NCI-H187 (cell line): Measurements from ENCODE around the gene PIM3.
"Not testable (repeated sequence)": the region's sequence is repeated elsewhere in the genome, so short reads cannot be mapped to it uniquely, and the experiment has no call there.

Experiments used
- DNase-seq, 2 experiments: peaks; one replicate each; lab custom pipeline; 2025; lab: John Stamatoyannopoulos, UW

Gene PIM3

DNA sequence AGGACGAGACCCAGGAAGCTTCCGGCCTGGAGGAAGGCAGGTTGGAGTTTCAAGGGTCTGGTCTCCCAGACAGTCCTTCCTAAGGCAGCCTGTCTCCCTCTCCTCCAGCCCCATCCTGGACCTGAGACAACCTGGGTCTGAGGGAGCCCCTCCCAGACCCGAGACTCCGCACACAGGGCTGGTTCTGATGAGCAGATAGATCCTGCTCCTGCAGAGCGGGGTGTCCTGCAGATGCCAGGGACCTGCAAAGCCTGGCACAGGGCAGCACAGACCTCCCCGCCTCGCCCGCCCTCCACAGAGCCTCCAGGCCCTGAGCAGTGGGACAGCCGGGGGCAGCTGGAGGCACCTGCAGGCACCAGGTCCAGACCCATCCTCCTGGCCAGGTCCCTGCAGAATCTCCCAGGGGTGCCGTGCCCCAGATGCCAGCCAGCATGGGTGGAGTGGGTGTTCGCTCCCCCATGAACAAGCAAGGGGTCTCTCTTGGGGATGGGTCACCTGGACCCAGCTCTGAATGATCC lies 7.8 kb downstream of the PIM3 start:
- no peak for DNase-seq

DNA sequence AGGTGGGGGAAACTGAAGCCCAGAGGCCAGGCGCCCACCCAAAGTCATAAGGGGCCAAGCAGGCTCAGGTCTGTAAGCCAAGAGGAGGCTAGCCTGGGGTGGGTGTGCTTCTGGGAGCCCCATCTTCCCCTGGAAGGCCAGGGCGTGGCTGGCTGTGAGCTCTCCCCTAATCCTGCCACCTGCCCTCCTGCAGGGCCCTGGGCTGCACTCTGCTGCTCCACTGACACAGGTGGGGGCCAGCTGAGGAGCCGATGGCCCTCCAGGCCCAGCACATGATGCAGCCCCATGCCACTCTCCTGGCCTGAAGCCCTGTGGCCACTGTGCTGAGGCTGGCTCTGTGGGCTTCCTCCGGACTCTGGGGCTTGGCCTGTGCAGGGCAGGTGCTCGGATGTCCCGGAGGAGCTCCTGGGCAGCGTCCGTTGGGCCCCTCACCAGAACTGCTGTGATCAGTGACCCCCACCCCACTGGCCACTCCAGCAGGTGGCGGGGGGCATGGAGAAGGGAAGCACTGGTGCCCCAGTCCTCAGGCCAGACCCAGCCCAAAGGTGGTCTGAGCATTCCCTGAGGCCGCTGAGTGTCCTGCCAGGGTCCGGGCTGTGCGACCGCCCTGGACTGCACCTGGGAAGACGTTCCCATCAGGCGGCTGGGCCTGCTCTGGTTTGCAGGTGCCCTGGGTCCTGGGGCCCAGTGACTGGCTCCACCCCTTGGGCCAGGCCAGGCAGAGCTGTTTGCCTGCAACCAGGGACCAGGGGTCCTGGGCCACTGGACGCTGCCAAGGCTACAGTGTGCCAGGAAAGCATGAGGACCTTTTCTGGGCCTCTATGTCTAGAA lies 8.5 kb downstream of the PIM3 start:
- no peak for DNase-seq

DNA sequence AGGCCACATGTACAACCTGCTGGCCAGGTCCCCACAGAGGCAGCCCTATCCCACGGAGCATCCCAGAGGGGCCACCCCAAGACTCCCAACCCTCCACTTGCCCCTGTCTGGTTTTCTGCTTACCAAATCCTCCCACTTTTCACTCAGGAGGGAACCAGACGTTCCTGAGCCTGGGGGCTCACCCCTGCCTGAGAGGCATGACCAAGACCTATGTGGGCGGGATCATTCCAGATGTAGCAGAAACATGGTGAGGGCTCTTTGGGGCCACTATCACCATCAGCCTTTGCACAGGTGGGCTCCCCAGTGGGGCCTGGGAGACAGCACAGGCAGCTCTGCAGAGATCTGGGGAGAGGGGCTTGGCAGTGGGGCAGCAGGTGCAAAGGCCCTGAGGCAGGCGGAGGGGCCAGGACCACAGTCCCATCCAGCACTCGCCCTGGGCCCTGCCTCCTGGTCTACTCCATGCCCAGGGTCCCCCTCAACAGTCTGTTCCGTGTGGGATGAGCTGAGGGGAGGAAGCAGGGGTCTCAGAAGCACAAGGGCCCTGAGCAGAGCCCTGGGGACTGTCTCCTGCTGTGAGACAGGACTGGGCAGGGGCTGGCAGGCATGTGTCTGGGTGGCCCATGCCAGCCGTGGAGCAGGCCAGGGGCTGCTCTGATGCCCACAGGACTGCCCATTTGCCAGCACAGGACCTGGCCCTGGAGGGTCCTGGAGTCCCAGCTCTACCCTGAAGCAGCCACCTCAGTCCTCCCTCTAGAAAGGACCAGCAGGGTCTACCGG lies 9.4 kb downstream of the PIM3 start:
- DNase-seq = no peak

DNA sequence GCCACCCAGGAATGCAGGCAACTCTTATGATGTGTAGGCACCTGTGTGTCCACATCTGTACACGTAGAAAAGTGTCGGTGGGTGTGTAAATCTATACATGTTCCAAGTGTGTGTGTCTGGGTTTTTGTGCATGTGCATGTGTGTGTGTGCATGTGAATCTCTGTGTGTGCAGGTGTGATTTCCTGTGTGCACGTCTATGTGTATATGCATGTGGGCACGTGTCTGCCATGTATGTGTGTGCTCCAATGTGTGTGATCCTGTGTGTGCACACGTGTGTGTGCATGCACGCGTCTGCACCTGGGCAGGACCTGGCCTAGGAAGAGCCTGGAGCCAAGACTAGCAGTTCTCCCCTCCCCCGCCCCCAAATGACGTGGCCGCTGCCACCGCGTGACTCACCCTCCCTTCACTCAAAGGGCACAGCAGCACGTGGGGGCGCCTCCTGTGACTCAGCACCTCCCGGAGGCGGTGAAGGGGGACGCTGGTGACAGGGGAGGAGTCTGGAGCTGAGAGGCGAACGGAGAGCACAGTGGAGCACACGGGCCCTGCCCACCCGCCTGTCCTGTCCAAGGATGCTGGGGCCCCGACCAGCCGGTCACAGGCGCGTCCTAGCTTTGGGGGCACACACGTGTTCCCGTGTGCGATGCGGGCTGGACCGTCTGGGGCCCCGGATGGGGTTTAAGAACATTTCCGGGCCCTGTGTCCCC lies 10.1 kb downstream of the PIM3 start:
- no peak for DNase-seq

DNA sequence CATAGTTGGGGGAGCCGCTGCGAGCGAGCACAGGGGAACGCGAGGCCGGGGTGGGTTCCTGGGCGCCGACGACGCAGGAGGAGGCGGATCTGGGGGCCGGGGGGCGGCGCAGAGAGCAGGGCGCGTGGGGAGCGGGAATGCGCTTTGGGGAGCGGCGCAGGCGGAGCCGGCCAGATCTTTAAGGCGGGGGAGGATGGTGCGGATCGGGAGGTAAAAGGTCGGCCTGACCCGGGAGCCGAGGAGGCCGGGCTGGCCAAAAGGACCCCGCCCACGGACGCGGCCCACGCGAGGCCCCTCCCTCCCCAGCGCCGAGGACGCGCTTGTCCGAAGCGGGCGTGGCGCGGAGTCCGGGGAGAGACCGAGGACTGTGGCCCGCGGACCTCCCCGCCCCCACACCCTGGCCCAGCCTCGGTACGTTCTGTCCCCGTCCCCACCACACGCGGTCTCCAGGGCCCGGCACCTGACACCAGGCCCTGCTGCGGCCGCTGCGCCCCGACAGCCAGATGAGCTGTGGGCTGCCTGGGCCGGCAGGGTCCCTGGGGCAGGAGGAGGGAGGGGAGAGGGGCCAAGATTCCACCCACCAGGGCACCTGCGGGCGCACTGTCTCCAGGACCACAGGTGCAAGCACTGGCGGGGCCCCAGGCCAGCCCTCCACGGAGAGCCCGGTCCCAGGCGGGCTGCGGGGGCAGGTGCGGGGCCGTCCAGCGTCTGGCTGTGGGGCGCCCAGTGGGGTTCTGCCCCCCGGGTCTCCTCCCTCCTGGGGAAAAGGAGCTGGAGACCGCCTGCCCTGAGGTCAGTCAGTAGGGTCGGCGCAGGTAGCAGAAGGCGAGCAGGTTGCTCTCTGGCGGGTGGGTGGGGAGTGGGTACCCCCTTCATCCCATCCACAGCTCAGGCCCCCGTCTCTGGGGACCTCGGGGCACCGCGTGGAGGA lies 10.9 kb downstream of the PIM3 start:
- no peak for DNase-seq

DNA sequence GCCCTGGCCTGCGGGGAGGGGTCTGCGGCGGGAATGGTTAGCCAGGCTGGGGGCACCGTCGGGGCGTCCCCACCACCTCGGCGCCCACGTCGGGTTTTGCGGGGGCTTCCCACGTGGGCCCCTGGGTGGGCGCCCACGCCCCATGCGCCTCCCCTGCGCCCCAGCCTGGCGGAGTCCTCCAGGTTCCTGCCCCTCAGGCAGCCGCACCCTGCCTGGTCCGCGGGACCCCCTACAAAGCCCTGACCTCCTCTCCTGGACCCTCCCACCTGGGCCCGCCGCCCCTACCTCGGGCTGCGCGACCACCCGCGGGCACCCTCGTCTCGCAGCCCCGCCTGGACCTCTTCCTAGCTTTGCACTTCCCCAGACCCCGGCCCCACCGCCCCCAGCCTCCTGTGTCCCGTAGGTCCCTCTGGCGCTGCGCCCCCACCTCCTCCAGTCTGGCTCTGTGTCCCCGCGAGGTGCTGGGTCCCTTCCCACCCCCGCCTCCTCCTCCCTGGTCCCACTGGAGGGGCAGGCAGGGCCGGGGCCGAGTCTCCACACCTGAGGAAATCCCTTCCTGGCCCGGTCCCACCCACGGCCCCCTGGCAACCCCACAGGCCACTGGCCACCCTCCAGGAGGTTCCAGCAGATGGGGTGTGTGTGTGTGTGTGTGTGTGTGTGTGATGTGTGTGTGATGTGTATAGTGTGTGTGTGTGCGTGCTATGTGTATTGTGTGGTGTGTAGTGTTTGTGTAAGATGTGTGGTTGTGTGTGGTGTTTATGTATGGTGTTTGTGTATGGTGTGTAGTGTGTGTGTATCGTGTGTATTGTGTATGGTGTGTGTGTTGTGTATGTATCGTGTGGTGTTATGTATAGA lies 11.8 kb downstream of the PIM3 start:
- no peak for DNase-seq

DNA sequence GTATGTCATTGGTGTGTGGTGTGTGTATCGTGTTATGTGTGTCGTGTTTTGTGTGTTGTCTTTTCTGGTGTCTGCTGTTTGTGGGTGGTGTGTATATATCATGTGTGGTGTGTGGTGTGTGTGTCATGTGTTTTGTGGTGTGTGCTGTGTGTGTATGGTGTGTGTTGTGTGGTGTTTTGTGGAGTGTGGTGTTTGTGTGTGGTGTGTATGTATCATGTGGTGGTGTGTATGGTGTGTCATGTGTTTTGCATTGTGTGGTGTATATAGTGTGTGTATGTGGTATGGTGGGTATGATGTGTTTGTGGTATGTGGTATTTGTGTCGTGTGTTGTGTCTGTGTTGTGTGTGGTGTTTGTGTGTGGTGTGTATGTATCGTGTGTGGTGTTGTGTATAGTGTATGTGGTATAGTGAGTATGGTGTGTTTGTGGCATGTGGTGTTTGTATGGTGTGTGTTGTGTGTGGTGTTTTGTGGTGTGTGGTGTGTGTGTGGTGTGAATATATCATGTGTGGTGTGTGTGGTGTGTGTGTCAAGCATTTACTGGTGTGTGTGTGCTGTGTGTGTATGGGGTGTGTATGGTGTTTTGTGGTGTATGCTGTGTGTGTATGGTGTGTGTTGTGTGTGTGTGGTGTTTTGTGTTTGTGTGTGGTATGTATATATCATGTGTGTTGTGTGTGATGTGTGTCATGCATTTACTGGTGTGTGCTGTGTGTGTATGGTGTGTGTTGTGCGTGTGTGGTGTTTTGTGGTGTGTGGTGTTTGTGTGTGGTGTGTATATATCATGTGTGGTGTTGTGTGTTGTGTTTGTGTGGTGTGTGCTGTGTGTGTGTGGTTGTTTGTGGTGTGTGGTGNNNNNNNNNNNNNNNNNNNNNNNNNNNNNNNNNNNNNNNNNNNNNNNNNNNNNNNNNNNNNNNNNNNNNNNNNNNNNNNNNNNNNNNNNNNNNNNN lies 12.7 kb downstream of the PIM3 start:
- DNase-seq = no peak

DNA sequence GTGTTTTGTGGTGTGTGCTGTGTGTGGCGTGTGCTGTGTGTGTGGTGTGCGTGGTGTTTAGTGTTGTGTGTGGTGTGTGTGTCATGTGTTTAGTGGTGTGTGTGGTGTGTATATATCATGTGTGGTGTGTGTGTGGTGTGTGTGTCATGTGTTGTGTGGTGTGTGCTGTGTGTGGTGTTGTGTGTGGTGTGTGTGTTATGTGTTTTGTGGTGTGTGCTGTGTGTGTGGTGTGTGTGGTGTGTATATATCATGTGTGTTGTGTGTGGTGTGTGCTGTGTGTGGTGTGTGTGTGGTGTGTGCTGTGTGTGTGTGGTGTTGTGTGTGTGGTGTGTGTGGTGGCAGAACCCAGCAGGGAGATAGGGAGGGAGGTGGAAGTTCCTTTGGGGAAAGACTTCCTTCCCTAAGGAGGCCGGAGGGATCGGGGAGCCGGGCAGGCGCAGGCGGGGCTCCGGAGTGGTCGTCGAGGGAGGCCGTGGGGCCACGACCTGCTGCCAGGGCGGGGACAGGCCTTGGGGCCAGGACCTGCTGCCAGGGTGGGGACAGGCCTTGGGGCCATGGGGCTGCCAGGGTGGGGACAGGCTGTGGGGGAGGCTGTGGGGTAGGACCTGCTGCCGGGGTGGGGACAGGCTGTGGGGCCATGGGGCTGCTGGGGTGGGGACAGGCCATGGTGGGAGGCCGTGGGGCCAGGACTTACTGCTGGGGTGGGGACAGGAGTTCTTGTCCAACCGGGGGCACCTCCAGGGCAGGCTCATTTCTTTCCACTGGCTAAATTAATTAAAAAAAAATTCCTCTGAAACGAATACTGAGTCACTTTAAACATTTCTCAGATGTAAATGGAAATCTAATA lies 15.2 kb downstream of the PIM3 start:
- no peak for DNase-seq

DNA sequence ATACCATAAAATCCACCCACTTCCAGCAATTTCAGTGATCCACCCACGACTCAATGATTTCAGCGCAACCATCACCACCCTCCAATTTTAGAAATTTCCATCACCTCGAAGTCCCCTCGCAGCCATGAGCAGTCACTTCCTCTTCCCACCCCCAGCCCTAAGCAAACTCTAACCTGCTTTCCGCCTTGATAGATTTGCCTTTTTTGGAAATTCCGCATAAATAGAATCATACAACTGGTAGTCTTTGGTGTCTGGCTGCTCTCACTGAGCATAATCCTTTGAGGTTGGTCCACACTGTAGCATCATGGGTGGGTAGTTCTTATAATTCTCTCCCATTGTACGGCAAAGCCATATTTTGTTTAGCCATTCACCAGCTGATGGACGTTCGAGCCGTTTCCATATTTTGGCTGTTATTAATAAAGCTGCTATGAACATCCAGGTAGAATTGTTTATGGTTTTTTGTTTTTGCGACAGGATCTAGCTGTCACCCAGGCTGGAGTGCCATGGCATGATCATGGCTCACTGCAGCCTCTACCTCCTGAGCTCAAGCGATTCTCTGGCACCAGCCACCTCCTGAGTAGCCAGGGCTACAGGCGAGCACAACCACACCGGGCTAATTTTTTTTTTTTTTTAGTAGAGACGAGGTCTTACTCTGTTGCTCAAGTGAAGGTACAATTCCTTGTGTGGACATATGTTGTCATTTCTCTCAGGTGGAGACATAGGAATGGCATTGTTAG lies 16.0 kb downstream of the PIM3 start:
- DNase-seq = no peak

DNA sequence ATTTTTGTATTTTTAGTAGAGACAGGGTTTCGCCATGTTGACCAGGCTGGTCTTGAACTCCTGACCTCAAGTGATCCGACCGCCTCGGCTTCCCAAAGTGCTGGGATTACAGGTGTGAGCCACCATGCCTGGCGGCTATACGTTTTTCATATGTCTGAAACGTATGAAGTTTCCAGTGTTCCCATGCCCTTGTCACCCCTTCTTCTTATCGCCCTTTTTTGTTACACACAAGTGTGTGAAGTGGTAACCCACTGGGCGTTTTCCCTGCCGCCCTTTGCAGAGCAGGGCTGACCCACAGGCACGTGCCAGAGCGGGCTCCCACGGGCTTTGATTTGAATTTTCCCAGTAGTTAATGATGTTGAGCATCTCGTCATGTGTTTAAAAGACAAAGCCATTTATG lies 17.0 kb downstream of the PIM3 start:
- no peak for DNase-seq

DNA sequence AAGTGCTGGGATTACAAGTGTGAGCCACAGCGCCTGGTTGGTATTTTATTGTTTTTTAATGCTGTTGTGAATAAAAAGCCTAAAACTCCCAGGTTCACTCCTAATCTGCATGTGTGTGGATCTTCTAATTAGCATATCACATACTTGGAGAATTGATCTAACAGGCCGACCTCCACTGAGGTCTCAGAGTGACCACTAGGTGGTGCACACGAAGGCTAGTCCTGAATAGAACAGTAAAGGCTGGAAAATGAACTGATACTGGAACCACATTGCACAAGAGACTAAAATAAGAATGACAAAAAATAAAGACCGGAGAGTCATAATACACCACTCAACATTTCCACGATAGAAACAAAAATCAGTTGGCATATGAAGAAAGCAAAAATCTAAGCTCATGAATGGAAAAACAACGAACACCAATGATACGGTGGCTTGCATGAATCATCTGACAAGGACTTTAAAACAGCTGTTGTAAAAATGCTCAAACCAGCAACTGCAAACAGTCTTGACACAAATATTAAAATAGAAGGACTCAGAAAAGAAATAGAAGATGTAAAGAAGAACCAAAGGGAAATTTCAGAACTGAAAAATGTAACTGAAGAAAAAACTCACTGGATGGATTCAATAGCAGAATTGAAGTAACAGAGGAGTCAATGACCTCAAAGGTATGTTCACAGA lies 19.2 kb downstream of the PIM3 start:
- no peak for DNase-seq

DNA sequence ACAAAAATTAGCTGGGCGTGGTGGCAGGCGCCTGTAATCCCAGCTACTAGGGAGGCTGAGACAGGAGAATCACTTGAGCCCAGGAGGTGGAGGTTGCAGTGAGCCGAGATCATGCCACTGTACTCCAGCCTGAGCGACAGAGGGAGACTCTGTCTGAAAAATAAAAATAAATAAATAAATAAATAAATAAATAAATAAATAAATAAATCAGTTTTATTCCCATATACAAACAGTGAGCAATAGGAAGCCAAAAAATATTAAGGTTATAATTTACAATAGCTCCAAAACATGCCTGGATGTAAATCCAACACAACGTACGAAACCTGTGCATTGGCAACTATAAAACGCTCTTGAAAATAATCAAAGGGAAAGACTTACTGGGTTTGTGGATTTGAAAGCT lies 21.2 kb downstream of the PIM3 start:
- DNase-seq = not testable (repeated sequence)

DNA sequence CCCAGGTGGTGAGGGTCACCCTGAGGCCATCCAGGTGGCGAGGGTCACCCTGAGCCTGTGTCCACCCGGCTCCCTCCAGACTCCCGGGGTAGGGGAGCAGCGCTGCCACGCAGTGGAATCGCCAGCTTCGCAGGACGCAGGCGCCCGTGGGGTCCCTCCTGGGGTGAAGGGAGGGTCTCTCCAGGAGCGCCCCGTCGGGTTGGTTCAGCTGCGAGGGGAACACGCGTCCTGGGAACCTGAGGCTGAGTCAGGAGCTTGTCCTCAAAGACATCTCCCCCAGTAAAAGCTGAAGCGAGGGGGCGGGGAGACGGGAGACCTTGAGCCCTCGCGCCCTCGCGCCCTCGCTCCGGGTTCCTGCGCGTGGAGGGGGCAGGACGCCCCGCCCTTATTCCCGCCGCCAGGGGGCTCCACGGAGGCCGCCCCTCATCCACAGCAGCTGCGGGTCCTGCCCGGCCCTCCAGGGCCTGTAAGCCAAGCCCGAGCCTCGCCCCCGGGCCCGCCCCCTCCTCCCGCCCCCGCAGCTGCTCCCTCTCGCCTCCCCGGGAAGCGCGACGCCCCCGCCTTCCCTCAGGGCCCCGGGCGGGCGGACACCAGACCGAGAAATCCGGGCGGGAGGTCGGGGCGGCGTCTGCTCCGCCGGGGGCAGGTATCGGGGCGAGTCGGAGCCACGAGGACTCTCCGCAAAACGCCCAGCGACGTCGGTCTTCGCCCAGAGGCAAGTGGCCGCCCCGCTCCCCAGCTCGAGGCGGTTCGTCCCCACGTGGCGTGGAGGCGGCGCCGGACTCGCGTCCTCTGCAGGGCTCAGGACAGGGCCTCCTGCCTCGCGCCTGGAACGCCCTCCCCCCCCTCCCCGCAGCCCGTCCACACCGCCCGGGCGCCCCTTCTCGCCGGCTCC lies 22.8 kb downstream of the PIM3 start:
- DNase-seq = no peak

DNA sequence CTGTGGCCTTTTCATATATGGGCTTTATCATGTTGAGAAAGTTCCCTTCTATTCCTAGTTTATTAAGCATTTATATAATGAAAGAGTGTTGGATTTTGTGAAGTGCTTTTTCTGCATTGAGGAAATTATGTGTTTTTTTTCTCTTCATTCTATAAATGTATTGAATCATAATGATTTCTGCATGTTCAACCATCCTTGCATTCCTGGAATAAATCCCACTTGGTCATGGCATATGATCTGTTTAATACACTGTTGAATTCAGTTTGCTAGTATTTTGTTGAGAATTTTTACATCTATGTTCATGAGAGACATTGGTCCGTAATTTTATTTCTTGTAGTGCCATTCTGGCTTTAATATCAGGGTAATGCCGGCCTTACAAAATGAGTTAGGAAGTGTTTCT lies 25.8 kb downstream of the PIM3 start:
- no peak for DNase-seq

DNA sequence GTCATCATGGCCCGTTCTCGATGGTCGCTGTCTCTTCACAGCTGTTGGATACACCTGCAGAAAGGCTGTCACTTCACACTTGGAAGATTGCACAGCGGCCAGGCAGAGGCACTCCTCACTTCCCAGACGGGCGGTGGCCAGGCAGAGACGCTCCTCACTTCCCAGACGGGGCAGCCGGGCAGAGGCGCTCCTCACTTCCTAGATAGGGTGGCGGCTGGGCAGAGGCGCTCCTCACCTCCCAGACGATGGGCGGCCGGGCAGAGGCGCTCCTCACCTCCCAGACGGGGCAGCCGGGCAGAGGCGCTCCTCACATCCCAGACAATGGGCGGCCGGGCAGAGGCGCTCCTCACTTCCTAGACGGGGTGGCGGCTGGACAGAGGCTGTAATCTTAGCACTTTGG lies 29.3 kb downstream of the PIM3 start:
- not testable (repeated sequence) for DNase-seq

DNA sequence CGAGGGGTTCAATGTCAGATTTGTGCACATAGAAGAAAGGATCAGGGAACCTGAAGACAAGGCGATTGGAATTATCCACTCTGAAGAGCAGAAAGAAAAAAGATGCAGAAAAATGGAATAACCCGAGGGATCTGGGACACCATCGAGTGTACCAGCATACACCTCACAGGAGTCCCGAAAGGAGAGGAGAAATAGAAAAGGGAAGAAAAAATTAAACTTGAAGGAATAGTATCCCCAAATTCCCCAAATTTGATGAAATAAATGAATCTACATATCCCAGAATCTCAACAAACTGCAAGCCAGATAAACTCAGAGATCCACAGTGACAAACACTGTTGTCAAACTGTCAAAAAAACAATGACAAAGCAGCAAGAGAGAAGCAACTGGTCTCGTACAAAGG lies 30.6 kb downstream of the PIM3 start:
- DNase-seq = no peak
